Lower lobe of right lung (tissue), 2 donors: ENCODE results near the gene FOXK2. TPM values are rescaled to one million over a fixed set of nuclear protein-coding genes. Genes with fewer than 3 reads are reported as not detected.

Source experiments
- ATAC-seq, 2 donors: fragments of 200-7000 bp; cut with Tn5 transposase; one replicate each; pipeline ENCODE4 v1.9.1; 2020 to 2022; ENCODE audit warnings: mild to moderate bottlenecking in 2 of 2, moderate library complexity in 2 of 2
- DNase-seq: peaks from one replicate; pipeline ENCODE4 v3.0.0-alpha.2; 2020
- H3K27ac ChIP-seq: fragments of 200-600 bp; one replicate; pipeline ENCODE4 v1.8.0; 2022
- H3K27me3 ChIP-seq: fragments of 200-600 bp; one replicate; pipeline ENCODE4 v1.8.0; 2022; ENCODE audit warnings: low read depth
- H3K36me3 ChIP-seq: fragments of 200-600 bp; one replicate; pipeline ENCODE4 v1.8.0; 2022; ENCODE audit warnings: mild to moderate bottlenecking
- H3K4me1 ChIP-seq: fragments of 200-600 bp; one replicate; pipeline ENCODE4 v1.8.0; 2022
- H3K4me3 ChIP-seq: fragments of 200-600 bp; one replicate; pipeline ENCODE4 v1.8.0; 2022; ENCODE audit warnings: mild to moderate bottlenecking
- H3K9me3 ChIP-seq: fragments of 200-600 bp; one replicate; pipeline ENCODE4 v1.8.0; 2022
- intact Hi-C: fragments of 100-400 bp; cut with DNase I; formaldehyde crosslinking; loops from one replicate; pipeline ENCODE4 v1.11.0; 2022
- total RNA-seq: library from RNA; stranded (reverse); fragmentation: NEBNext Ultra II Directional; extraction: Animal tissue kit (Norgen Biotek cat#: 25700); gene quantifications from one replicate; pipeline ENCODE4 v1.2.1, GENCODE V29; 2021
- TF ChIP-seq, protein P1 (sequence below): fragments of 200-600 bp; IDR thresholded peaks from one replicate; pipeline ENCODE4 v1.8.0; 2022; ENCODE audit warnings: antibody characterized with exemption, mild to moderate bottlenecking
- donor health status: DM: no; HTN: yes; CAD: no; lungs with severe emphysema.

Gene FOXK2
- total RNA-seq, 1 donor from 2014 or later, result 60.1 TPM

DNA sequence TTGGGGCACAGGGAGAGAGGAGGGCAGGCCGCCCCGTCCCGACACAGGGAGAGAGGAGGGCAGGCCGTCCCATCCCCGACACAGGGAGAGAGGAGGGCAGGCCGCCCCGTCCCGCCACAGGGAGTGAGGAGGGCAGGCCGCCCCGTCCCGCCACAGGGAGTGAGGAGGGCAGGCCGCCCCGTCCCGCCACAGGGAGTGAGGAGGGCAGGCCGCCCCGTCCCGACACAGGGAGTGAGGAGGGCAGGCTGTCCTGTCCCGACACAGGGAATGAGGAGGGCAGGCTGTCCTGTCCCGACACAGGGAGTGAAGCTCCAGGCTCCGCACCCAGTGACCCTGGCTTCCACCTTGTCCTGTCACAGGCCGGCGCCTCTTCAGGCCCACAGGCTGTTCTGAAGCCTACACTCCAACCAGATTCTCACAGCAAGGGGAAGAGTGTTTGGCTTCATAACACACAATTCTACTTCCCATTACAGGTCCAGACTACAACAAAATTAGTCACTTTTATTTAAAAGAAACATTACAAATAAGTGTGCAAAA is 94.6 kb downstream of the FOXK2 start:
- H3K4me1 ChIP-seq, result no peaks in the 10 kb centered on the region
- no peak for DNase-seq
- no peak for ATAC-seq
- no peaks in the 10 kb centered on the region for H3K9me3 ChIP-seq
- H3K27ac ChIP-seq, result no peak overlapping the region
- intact Hi-C loops, result no loop called here
- peaks cover 56% of the 10 kb centered on the region for H3K36me3 ChIP-seq
- TF ChIP-seq, protein P1, sequence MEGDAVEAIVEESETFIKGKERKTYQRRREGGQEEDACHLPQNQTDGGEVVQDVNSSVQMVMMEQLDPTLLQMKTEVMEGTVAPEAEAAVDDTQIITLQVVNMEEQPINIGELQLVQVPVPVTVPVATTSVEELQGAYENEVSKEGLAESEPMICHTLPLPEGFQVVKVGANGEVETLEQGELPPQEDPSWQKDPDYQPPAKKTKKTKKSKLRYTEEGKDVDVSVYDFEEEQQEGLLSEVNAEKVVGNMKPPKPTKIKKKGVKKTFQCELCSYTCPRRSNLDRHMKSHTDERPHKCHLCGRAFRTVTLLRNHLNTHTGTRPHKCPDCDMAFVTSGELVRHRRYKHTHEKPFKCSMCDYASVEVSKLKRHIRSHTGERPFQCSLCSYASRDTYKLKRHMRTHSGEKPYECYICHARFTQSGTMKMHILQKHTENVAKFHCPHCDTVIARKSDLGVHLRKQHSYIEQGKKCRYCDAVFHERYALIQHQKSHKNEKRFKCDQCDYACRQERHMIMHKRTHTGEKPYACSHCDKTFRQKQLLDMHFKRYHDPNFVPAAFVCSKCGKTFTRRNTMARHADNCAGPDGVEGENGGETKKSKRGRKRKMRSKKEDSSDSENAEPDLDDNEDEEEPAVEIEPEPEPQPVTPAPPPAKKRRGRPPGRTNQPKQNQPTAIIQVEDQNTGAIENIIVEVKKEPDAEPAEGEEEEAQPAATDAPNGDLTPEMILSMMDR, result no peak
- H3K27me3 ChIP-seq, result no peaks in the 10 kb centered on the region
- no peak overlapping the region for H3K4me3 ChIP-seq

DNA sequence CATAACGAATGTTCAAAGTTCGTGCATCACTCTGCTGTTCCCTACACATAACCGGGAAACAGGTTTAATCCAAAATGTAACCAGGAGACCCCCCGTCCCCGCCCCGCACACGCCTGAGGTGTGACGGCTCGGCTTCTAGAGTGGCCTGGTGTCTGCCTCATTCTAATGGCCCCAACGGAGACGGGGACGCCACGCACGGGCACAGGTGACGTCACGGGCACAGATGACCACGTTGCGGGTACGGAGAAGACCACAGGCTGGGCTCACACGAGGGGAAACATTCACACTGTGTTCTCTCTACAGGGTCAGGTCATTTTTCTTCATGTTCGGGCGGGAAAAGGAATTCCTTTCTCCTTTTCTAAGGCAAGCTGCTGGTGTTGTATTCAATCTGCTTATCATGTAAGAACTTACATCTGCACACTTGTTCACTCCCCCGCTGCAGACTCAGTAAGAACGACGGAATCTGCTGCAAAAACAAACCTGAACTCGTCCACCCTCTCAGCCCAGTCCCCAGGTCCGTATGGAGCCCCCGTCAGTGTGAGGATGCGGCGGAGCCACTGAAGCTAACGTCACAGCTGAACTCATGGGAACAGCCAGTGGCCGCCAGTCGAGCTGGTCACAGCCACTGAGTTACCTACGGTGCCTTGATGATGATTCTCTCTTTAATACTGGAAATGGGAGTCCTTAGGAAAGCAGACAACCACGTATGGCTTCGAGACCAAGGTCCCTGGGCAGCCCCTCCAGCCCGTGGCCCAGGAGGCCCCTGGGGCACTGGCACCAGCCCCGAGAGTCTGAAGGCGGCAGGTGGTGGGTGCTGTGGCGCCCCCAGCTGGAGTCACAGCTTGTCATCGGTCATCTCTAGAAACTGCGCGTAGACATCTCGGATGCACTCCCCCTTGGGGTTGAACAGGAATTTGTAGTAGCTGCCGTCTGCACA is 95.8 kb downstream of the FOXK2 start:
- H3K9me3 ChIP-seq, result no peaks in the 10 kb centered on the region
- TF ChIP-seq, protein P1, result no peak
- H3K27ac ChIP-seq, result no peak overlapping the region
- H3K4me1 ChIP-seq, result no peaks in the 10 kb centered on the region
- intact Hi-C loops, result no loop called here
- H3K4me3 ChIP-seq, result no peak overlapping the region
- peaks cover 62% of the 10 kb centered on the region for H3K36me3 ChIP-seq
- no peak for ATAC-seq
- DNase-seq, result no peak
- no peaks in the 10 kb centered on the region for H3K27me3 ChIP-seq

DNA sequence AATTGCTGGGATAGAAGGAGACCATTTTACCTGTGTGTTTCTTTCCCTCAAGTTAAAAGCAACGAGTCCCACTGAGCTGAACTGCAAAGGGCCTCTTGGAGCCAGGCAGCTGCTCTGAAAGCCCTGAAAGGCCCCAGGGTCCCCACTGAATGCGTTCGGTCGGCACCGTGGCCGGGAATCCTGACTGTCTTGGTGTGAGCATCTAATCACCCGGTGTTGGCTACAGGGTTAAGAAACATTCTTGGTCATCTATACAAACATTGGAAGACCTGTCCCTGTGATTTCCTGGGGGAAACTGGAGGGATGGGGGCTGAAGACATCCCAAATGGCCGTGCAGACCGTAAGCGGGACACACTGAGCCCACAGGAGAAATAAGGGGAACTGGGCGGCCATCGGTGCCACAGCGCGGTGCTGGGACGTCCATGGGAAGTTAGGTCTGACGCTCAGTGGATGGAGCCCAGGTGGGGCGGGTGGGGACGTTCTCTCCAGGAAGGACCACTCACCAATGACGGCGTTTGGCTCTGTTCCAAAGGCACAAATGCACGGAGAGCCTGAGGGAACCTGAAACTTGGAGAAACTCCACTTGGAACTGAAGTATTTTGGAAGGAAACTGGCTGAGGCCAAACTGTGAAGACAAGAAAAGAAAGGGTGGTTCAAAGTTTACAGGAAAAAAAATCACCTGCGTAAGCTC is 96.6 kb downstream of the FOXK2 start:
- Histone ChIP-seq H3K9me3 (no peaks in the 10 kb centered on the region), H3K4me1 (no peaks in the 10 kb centered on the region), H3K27me3 (no peaks in the 10 kb centered on the region), H3K36me3 (peaks cover 70% of the 10 kb centered on the region), H3K27ac (no peak overlapping the region), H3K4me3 (no peak overlapping the region)
- TF ChIP-seq, protein P1, result no peak
- ATAC-seq (no peak), DNase-seq (no peak)
- intact Hi-C loops, result no loop called here

DNA sequence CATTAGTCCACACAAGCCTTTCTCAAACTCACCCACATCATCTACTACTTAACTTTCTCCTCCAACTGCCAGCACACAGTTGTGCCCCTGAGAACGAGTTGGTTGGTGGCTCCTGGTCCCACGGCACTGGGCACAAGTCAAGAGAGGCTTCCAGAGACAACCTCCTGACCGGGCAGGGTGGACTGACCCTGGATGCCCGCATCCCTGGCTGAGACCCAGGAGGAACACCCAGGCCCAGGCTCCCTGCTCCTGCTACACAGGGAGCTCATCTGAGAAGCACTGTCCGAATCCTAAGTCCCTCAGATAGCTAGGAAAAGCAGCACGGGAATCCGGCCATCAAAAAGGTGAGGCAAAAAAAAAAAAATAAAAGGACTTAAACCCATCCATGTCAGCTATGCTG is 99.7 kb downstream of the FOXK2 start:
- TF ChIP-seq, protein P1, result no peak
- DNase-seq (no peak), ATAC-seq (no peak)
- no peaks in the 10 kb centered on the region for H3K27me3 ChIP-seq
- peaks cover 100% of the 10 kb centered on the region for H3K36me3 ChIP-seq
- no peaks in the 10 kb centered on the region for H3K9me3 ChIP-seq
- no peak overlapping the region for H3K27ac ChIP-seq
- no peak overlapping the region for H3K4me3 ChIP-seq
- intact Hi-C loops, result no loop called here
- H3K4me1 ChIP-seq, result no peaks in the 10 kb centered on the region

DNA sequence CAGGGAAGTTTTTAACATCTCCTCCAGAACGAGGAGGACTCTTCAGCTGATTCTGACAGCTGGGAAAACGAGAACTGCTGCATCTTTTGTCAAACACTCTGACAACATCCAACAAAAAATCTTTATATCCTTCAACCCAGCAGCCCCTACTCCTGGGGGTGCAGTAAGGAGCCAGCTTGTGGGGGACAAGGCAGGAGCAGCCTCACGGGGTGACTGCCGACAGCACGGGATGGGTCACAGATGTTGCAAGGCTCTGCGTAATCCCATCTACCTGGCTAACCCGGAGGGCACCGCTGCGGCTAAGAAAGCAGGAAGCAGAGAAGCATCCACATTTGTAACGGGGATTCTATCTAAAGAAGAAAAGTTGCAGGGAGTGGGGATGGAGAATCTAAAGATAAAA is 100.1 kb downstream of the FOXK2 start:
- intact Hi-C loops, result no loop called here
- Histone ChIP-seq H3K9me3 (no peaks in the 10 kb centered on the region), H3K36me3 (peaks cover 100% of the 10 kb centered on the region), H3K4me1 (no peaks in the 10 kb centered on the region), H3K4me3 (no peak overlapping the region), H3K27ac (no peak overlapping the region), H3K27me3 (no peaks in the 10 kb centered on the region)
- TF ChIP-seq, protein P1, result no peak
- ATAC-seq (no peak), DNase-seq (no peak)
